Endothelial cell of hepatic sinusoid (primary cell): Measurements from ENCODE around the gene MOGAT3.
"Not testable (repeated sequence)": the region's sequence is repeated elsewhere in the genome, so short reads cannot be mapped to it uniquely, and the experiment has no call there.

Experiments used
- in situ Hi-C: cut with HindIII; loops from 2 replicates; pipeline ENCODE4 v1.10.0; 2017; ENCODE audit warnings: low sequenced_read_pairs

Gene MOGAT3

DNA sequence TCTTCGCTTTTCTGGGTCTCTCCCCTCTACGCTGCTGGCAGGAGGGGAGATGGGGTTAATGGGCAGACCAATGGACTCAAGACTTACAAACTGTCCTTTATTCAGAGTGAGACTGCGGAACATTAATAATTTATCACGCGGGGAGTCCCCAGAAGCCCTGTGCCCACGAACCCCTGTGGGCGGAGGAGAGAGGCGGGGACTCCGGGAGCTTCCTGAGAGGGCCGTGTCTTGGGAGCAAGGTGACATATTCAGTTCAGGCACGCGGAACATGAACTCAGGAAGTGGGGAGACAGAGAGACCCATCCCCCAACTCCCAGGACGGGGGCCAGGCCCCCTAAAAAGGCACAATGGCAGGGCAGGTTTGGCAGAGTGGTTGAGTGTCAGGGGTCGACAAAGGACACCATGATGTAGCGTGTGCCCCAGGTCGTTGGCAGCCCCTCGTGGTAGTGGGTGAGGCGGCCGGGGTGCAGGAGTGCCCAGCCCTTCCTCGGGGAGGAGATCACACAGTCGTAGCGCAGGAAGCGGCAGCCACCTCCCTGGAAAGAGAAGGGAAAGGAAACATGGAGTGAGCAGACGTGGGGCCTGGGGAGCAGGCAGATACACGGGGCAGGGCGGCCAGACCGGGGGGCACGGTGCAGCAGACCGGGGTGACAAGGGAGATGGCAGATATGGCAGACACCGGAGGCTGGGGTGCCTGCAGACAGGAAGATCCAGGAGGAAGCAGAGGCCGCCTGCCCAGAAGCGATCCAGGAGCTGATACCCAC lies 5.2 kb upstream of the MOGAT3 start:
- in situ Hi-C loops: no loop called here

- in situ Hi-C loops: not testable (repeated sequence)
Observed at GRCh38 chr7:101203740-101204738, 3.2 kb upstream of the MOGAT3 start.

- in situ Hi-C loops: no loop called here
Observed at GRCh38 chr7:101202603-101202918, 1.7 kb upstream of the MOGAT3 start.

- in situ Hi-C loops: no loop called here
Observed at GRCh38 chr7:101201695-101202602, 1.1 kb upstream of the MOGAT3 start.

- in situ Hi-C loops: no loop called here
Observed at GRCh38 chr7:101200504-101200861, 353 bp downstream of the MOGAT3 start.

DNA sequence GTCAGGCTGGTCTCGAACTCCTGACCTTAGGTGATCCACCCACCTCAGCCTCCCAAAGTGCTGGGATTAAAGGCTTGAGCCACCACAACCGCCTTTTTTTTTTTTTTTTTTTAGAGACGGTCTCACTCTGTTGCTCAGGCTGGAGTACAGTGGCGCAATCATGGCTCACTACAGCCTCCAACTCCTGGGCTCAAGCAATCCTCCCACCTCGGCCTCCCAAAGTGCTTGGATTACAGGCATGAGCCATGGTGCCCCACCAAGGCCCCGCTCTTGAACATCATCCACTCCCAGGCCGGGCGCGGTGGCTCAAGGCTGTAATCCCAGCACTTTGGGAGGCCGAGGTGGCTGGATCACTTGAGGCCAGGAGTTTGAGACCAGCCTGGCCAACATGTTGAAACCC lies 1.3 kb downstream of the MOGAT3 start:
- in situ Hi-C loops: not testable (repeated sequence)

DNA sequence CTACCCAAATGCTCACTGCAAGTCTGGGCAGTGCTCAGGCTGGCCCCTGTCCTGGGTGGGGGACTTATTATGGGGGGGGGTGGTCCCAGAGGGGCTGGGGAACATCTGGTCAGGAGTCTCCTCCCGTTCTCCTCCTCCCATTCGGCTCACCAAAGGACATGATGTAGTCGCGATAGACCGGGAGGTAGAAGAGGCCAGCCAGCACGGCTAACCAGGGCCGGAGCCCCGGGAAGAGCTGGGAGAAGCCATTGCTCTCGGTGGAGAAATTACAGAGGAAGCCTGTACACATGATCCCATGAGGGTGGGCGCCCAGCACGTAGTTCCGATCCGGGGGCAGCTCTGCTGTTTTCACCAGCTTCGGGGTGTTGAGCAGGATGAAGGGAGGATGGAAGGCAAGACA lies 2.4 kb downstream of the MOGAT3 start:
- in situ Hi-C loops: no loop called here

DNA sequence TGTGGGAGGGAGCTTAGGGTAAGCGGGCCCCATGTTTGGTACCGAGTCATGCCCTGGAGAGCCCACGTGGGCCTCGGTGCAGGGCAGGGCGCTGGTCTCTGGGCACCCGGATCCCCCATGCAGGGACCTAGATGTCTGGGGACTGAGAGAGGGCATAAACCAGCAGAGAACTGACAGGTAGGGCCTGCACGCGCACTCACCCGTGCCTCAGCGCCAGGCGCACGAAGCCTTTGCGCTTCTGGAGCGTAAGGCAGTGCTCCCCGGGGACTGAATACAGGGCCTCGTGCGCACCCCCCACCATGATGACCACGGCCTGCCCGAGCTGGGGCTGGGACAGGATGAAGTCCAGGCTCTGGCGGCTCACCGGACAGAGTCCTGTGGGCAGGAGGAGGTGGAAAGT lies 2.8 kb downstream of the MOGAT3 start:
- in situ Hi-C loops: no loop called here

DNA sequence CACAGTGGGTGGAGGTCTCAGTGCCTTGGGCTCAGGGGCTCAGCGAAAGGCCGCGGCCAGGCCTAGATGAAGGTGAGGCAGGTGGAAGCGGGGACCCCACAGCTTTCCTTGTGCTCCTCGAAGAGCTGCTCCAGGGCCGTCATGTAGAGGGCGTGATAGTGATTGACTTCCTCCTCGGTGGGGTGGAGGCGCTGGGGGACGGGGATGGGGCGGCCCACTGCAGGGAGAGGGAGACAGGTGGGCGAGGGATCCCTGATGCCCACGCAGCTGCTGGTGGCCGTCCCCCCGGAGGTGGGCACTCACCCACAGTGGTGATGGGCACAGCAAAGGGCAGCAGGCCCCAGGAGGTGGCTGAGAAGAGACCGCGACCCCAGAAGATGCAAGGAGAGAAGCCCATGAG lies 5.0 kb downstream of the MOGAT3 start:
- in situ Hi-C loops: no loop called here

- in situ Hi-C loops: no loop called here
Observed at GRCh38 chr7:101189109-101189508, 11.7 kb downstream of the MOGAT3 start.

DNA sequence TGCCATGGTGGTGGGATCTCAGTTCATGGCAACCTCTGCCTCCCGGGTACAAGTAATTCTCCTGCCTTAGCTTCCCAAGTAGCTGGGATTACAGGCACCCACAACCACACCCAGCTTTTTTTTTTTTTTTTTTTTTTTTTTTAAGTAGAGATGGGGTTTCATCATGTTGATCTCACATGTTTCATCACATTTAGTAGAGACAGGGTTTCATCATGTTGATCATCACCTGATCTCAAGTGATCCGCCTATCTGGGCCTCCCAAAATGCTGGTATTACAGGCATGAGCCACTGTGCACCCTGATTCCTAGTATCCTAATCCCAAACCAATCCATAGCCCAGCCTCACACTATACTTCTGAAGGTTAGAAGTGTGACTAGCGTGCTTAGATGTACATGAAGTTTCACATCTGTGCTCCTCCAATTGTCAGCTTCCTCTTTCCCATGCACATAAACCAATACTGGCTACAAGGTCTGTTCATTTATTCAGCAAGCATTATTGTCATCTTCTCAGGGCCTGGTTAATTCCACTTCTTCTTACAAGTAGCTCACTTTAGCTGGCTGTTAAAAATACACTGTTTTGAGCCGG lies 13.9 kb downstream of the MOGAT3 start:
- in situ Hi-C loops: no loop called here

- in situ Hi-C loops: no loop called here
Observed at GRCh38 chr7:101186194-101186593, 14.6 kb downstream of the MOGAT3 start.

GRCh38 chr7:101185258-101185839 lies 15.5 kb downstream of the MOGAT3 start:
- in situ Hi-C loops: no loop called here

DNA sequence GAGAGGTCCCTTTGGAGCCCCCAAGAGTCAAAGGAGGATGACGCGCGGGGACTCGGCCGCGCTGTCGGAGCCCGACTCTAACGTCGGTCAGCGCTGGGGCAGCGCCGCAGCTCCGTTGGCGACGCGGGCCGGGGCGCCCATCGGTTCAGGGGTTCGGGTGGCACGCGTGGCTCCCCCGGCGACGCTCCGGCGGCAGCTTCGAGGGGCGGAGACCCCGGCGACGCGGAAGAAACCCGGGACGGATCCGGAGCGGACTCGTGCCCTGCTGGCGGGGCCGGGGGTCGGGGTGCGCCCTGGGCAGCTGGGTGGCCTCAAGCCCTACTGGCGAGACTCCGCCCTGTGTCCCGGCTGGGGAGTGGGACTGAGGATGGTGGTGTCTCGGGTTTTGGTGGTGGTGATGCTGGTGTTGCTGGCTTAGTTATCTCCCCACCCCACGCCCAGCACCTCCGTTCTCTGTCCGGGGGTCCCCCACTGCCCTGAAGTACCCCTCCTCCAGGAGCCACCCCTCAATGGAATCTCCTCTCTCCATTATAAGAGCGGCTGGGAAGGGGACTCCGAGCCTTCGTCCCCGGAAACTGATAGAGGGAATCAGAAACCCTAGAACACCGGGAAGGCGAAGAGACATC lies 20.6 kb downstream of the MOGAT3 start, which contains the start of gene NAT16:
Gene NAT16 (minus strand): TSS at position 164 of the 626 bp plus-strand sequence. CDS start 5,486 bp downstream, outside the sequence.
- in situ Hi-C loops: no loop called here

DNA sequence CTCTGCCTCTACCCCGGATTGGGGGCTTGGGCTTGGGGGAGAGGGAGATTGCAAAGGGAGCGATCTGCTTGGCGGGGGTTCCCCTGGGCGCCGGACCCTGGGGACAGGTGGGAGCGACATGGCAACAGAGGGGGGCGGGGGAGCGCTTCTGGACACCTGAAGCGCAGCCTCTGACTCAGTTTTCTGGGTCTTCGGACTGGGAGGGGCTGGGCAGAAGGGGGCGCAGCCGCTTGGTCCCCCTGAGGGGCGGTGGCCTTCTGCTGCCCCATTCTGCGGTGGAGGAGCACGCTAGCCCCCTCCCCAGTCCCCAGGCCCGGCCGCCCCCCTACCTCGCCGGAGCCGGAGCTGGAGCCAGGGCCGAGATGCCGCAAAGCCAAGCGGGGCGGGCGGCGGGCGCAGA lies 21.1 kb downstream of the MOGAT3 start:
- in situ Hi-C loops: no loop called here

GRCh38 chr7:101179117-101179516 lies 21.7 kb downstream of the MOGAT3 start:
- in situ Hi-C loops: no loop called here

DNA sequence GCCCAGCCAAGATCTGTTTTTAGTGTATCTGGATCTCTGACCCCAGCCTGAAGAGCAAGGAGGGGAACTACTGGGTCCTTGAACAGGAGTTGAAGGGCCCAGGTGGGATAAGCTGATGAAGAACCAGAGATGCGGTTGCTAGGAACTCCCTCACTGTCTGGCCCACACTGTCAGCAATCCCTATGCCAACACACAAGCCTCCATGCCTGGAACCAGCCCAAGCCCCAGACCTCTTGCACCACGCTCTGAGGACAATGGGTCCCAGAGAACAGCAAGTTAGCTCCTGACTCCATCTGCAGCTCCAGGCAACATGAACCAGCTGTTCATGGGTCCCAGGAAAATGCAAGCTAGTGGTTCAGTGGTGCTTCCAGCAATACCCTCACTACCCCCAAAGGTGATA lies 23.2 kb downstream of the MOGAT3 start:
- in situ Hi-C loops: no loop called here

DNA sequence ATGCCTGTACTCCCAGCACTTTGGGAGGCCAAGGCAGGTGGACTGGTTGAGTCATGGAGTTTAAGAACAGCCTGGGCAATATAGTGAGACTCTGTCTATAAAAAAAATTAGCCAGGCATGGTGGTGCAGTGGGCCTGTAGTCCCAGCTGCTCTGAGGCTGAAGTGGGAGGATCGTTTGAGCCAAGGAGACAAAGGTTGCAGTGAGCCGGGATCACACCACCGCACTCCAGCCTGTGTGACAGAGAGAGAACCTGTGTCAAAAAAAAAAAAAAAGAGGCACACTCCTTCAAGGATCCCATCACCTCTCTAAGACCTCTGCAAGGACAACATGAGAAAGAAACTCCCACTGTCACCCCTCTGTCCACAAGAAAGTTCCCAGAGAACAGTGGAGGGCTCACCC lies 25.2 kb downstream of the MOGAT3 start:
- in situ Hi-C loops: no loop called here

- in situ Hi-C loops: no loop called here
Observed at GRCh38 chr7:101174322-101174854, 26.4 kb downstream of the MOGAT3 start.
